K562 (cell line): Measurements from ENCODE around the gene BPTF. TPM values are rescaled to one million over a fixed set of nuclear protein-coding genes. Genes with fewer than 3 reads are reported as not detected.
A peak's percentile ranks its signal among the peaks of the same experiment; 100 is the strongest.

Source experiments
- ATAC-seq: fragments of 200-7000 bp; cut with Tn5 transposase; 3 replicates; pipeline ENCODE4 v1.9.1; 2020; ENCODE audit warnings: moderate library complexity
- BruUV-seq: library from RNA; stranded (reverse); fragments of 400-500 nt; replicated peaks from 2 replicates; lab custom pipeline; 2021; lab: Mats Ljungman, UMichigan
- CTCF ChIA-PET: fragments of 300-600 bp; formaldehyde crosslinking; extraction: SDS; loops from one replicate; lab custom pipeline; 2021; ENCODE audit warnings: low intra/inter-chr PET ratio; lab: Yijun Ruan, JAX
- POLR2A ChIA-PET: fragments of 300-600, 350-650 bp; sonication (Branson Sonifier 250); formaldehyde crosslinking; extraction: SDS; loops from one replicate; lab custom pipeline; 2021; ENCODE audit warnings: antibody characterized with exemption, inconsistent platforms; lab: Yijun Ruan, JAX
- DNase-seq, 4 experiments: peaks; one replicate each; pipeline versions ENCODE4 v3.0.0 to v3.0.0-alpha.2; 2011 to 2018; ENCODE audit warnings: low spot score in 3 of 4, mixed read lengths in 3 of 4; ENCODE audit errors: extremely low read depth in 1 of 4
- FAIRE-seq: peaks from 2 replicates; lab custom pipeline; 2011; peaks lifted over from hg19 to GRCh38; lab: Jason Lieb, UNC
- H2AFZ ChIP-seq: 2 replicates; pipeline ENCODE4 v1.6.0; 2011; ENCODE audit warnings: low read depth, low read length, control low read depth, inconsistent platforms
- H3K27ac ChIP-seq: fragments of 200-600 bp; 3 replicates; pipeline ENCODE4 v1.8.0; 2011; ENCODE audit warnings: low read depth, mild to moderate bottlenecking, control low read depth, inconsistent platforms, low read length, moderate library complexity, mixed read lengths; ENCODE audit errors: extremely low read depth
- H3K27me3 ChIP-seq, 2 experiments: fragments of 300-600 bp in 1 of 2; 2 replicates in 1 of 2; 3 replicates in 1 of 2; pipeline versions ENCODE4 v1.6.0 to v1.8.0; 2011; ENCODE audit warnings: inconsistent platforms in 2 of 2, low read length in 2 of 2, mild to moderate bottlenecking in 1 of 2, mixed read lengths in 1 of 2, moderate library complexity in 1 of 2; ENCODE audit not compliant: control insufficient read depth in 2 of 2, insufficient read depth in 2 of 2
- H3K36me3 ChIP-seq: fragments of 300-600 bp; 3 replicates; pipeline ENCODE4 v1.8.0; 2011; ENCODE audit warnings: mild to moderate bottlenecking, low read length, inconsistent platforms; ENCODE audit not compliant: control insufficient read depth, insufficient read depth
- H3K4me1 ChIP-seq, 2 experiments: fragments of 200-600 bp in 1 of 2; replicated peaks in 1 of 2; 2 replicates in 1 of 2; 3 replicates in 1 of 2; pipeline versions ENCODE4 v1.5.1 to v1.8.0; 2011; ENCODE audit warnings: inconsistent platforms in 2 of 2, low read length in 2 of 2, mild to moderate bottlenecking in 1 of 2, mixed read lengths in 1 of 2, moderate library complexity in 1 of 2; ENCODE audit not compliant: control insufficient read depth in 2 of 2, insufficient read depth in 2 of 2
- H3K4me2 ChIP-seq: 2 replicates; pipeline ENCODE4 v1.6.1; 2011; ENCODE audit warnings: low read length, control low read depth, inconsistent platforms, mixed read lengths; ENCODE audit not compliant: insufficient read depth
- H3K4me3 ChIP-seq: fragments of 200-600 bp; sonication (generic), shearing (Covaris generic); 2 replicates; pipeline ENCODE4 v1.5.1; 2016; ENCODE audit warnings: control low read depth, inconsistent platforms
- H3K79me2 ChIP-seq: fragments of 200-600 bp; 3 replicates; pipeline ENCODE4 v1.8.0; 2011; ENCODE audit warnings: low read length, inconsistent platforms; ENCODE audit not compliant: control insufficient read depth, insufficient read depth
- H3K9ac ChIP-seq, 2 experiments: 2 replicates each; pipeline versions ENCODE4 v1.6.0 to v1.6.1; 2011; ENCODE audit warnings: low read depth in 2 of 2, low read length in 2 of 2, control low read depth in 1 of 2, inconsistent platforms in 1 of 2, mild to moderate bottlenecking in 1 of 2, mixed read lengths in 1 of 2; ENCODE audit not compliant: insufficient read depth in 1 of 2
- H3K9me1 ChIP-seq: one replicate; pipeline ENCODE4 v1.6.0; 2011; ENCODE audit warnings: inconsistent platforms, mild to moderate bottlenecking, low read length, moderate library complexity; ENCODE audit not compliant: control insufficient read depth, insufficient read depth
- H3K9me3 ChIP-seq: replicated peaks from 2 replicates; pipeline ENCODE4 v1.5.1; 2011; ENCODE audit warnings: low read depth, low read length, inconsistent platforms; ENCODE audit not compliant: control insufficient read depth, insufficient read depth
- H4K20me1 ChIP-seq: replicated peaks from 2 replicates; pipeline ENCODE4 v1.6.1; 2011; ENCODE audit warnings: low read length, inconsistent platforms, mixed read lengths; ENCODE audit not compliant: control insufficient read depth, insufficient read depth
- NBN ChIP-seq: fragments of 450-650 bp; IDR thresholded peaks from 2 replicates; pipeline ENCODE4 v1.6.1; 2016; ENCODE audit warnings: low read depth, mild to moderate bottlenecking
- PML ChIP-seq: IDR thresholded peaks from 2 replicates; pipeline ENCODE4 v1.6.1; 2012; ENCODE audit warnings: low read length, inconsistent platforms
- POU5F1 ChIP-seq: fragments of 150-350 bp; IDR thresholded peaks from 2 replicates; pipeline ENCODE4 v1.6.1; 2014; ENCODE audit warnings: borderline replicate concordance, low read length, low read depth, mild to moderate bottlenecking; ENCODE audit not compliant: partially characterized antibody
- RBBP5 ChIP-seq: fragments of 200-600 bp; sonication (generic); IDR thresholded peaks from 2 replicates; pipeline ENCODE4 v1.6.1; 2012; ENCODE audit warnings: borderline replicate concordance, mild to moderate bottlenecking, low read length, control low read depth, inconsistent platforms; ENCODE audit not compliant: insufficient read depth, poor library complexity, severe bottlenecking
- SMAD2 ChIP-seq: fragments of 150-350 bp; IDR thresholded peaks from 2 replicates; pipeline ENCODE4 v1.6.1; 2014; ENCODE audit warnings: low read depth, mild to moderate bottlenecking, low read length
- TGIF2 ChIP-seq: sonication (generic); formaldehyde crosslinking; IDR thresholded peaks from 2 replicates; pipeline ENCODE4 v1.8.1; 2022; ENCODE audit warnings: mild to moderate bottlenecking, missing genetic modification reagents, moderate library complexity
- ZBTB8A ChIP-seq: fragments of 450-650 bp; IDR thresholded peaks from 2 replicates; pipeline ENCODE4 v1.6.1; 2018; ENCODE audit warnings: mild to moderate bottlenecking, moderate library complexity; ENCODE audit not compliant: partially characterized antibody
- ZNF239 ChIP-seq: fragments of 250-450 bp; sonication (Bioruptor Pico); IDR thresholded peaks from 2 replicates; pipeline ENCODE4 v1.4.0; 2020; ENCODE audit warnings: mild to moderate bottlenecking
- ZNF444 ChIP-seq: fragments of 250-450 bp; sonication (Bioruptor Pico); IDR thresholded peaks from 2 replicates; pipeline ENCODE4 v1.4.0; 2020; ENCODE audit warnings: mild to moderate bottlenecking, moderate library complexity
- ZNF586 ChIP-seq: fragments of 450-650 bp; formaldehyde crosslinking; conservative IDR thresholded peaks from 2 replicates; pipeline ENCODE4 v1.4.0; 2020; ENCODE audit warnings: mild to moderate bottlenecking, moderate library complexity
- ZNF785 ChIP-seq: fragments of 250-450 bp; sonication (Bioruptor Pico); IDR thresholded peaks from 2 replicates; pipeline ENCODE4 v1.4.0; 2020; ENCODE audit warnings: mild to moderate bottlenecking
- WGBS: fragments of 100-300 bp; shearing (Covaris generic); methylation state at CpG from one replicate; pipeline ENCODE4 v1.1.6; 2016; ENCODE audit warnings: low coverage, mixed read lengths; ENCODE audit not compliant: insufficient coverage; ENCODE audit errors: missing lambda C conversion rate; 5-methylcytosine and 5-hydroxymethylcytosine counted together
- in situ Hi-C: fragments of 300-500 bp; cut with MboI; formaldehyde crosslinking; loops from 4 replicates; pipeline ENCODE4 v1.15.0; 2018; ENCODE audit warnings: inconsistent platforms, mixed read lengths
- intact Hi-C: fragments of 100-400 bp; cut with micrococcal nuclease; formaldehyde crosslinking; loops from 2 replicates; pipeline ENCODE4 v1.14.2; 2022
- polyA plus RNA-seq, 8 experiments: library from polyadenylated mRNA; depleted of rRNA in 4 of 8; stranded (reverse) in 5 of 8; unstranded in 3 of 8; fragments of >200 nt; fragmentation: Nextera tagmentation in 2 of 8; fragmentation: Illumina TruSeq in 1 of 8; extraction: Ambion mirVana in 2 of 8; extraction: Trizol in 1 of 8; gene quantifications; 2 replicates each; pipeline versions ENCODE4 v1.2.1 to v1.2.3, GENCODE V29; 2011 to 2014; ENCODE audit warnings: inconsistent platforms in 1 of 8, missing spikeins in 1 of 8
- total RNA-seq, 7 experiments: library from RNA; depleted of rRNA in 6 of 7; stranded (reverse); fragments of >200 nt in 6 of 7; fragmentation: Illumina TruSeq in 2 of 7; extraction: Trizol in 2 of 7; gene quantifications; 2 replicates each; pipeline versions ENCODE4 v1.2.1 to v1.2.3, GENCODE V29; 2011 to 2021; ENCODE audit warnings: low replicate concordance in 1 of 7
- TF ChIP-seq, protein P1 (sequence below): fragments of 250-450 bp; sonication (Bioruptor Pico); IDR thresholded peaks from 2 replicates; pipeline ENCODE4 v1.5.0; 2021; ENCODE audit warnings: mild to moderate bottlenecking, moderate library complexity
- TF ChIP-seq, protein P2 (sequence below): conservative IDR thresholded peaks from 2 replicates; pipeline ENCODE4 v1.6.1; 2011; ENCODE audit warnings: low read depth, mild to moderate bottlenecking, low read length; ENCODE audit not compliant: control insufficient read depth

The BPTF gene
- total and polyA plus RNA-seq, 9 of the 15 experiments (the other 6 are each of a cell fraction or from before 2014, with no cell fraction given) = 12.5 to 52.1 (median 26.9) TPM

- no peak overlapping the region for H3K4me3 ChIP-seq
- H3K4me2 ChIP-seq = no peak overlapping the region
- no peaks in the 10 kb centered on the region for H3K27me3 ChIP-seq
- POLR2A ChIA-PET = no interaction called here
- BruUV-seq = no TSS peak
- H3K36me3 ChIP-seq = peaks cover 59% of the 10 kb centered on the region
- DNase-seq (no peak), FAIRE-seq (no peak), ATAC-seq (peak; percentile 53)
- no peak for TF ChIP-seq NBN
- no peak for TF ChIP-seq TGIF2 (CRISPR knock-in tag)
- no peaks in the 10 kb centered on the region for H3K9me1 ChIP-seq
- intact Hi-C loops = no loop called here
- CTCF ChIA-PET = no interaction called here
- H2AFZ ChIP-seq = no peak overlapping the region
- H4K20me1 ChIP-seq = no peaks in the 10 kb centered on the region
- no peak overlapping the region for H3K9ac ChIP-seq
- H3K27ac ChIP-seq = no peak overlapping the region
- in situ Hi-C loops = no loop called here
- WGBS = 79% methylated on average over 6 of the region's 7 CpGs
- no peaks in the 10 kb centered on the region for H3K79me2 ChIP-seq
- no peaks in the 10 kb centered on the region for H3K4me1 ChIP-seq
- H3K9me3 ChIP-seq = no peaks in the 10 kb centered on the region
Observed at GRCh38 chr17:67912656-67913055, 87.4 kb downstream of the BPTF start.

DNA sequence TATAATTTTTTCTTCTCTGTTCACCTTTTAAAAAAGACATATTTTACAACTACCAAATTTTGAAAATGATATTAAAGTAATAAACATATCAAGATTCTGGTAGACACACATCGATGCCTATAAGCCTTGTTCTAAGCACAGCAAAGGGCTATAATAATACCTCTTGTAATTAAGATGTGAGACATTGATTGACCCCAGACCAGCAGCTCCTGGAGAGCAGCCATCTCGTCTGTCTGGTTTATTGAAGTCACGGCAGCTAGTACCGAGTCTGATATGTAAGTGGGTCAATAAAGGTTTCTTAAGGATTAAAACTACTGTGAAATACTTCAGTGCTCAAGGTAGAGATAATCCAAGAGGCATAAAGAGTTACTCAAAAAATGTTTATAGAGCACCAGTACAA, 94.9 kb downstream of the BPTF start:
- H2AFZ ChIP-seq = no peak overlapping the region
- no peaks in the 10 kb centered on the region for H3K4me1 ChIP-seq
- peaks cover 53% of the 10 kb centered on the region; the same call in 2 of the 3 replicates for H3K36me3 ChIP-seq
- H3K9ac ChIP-seq = no peak overlapping the region
- FAIRE-seq (peak; percentile 23), DNase-seq (no peak), ATAC-seq (no peak)
- H4K20me1 ChIP-seq = no peaks in the 10 kb centered on the region
- intact Hi-C loops (no loop called here), in situ Hi-C loops (no loop called here)
- no peak overlapping the region for H3K4me2 ChIP-seq
- H3K27ac ChIP-seq = no peak overlapping the region
- 94% methylated on average over 4 of the region's 4 CpGs for WGBS
- no peaks in the 10 kb centered on the region for H3K9me3 ChIP-seq
- H3K79me2 ChIP-seq = no peaks in the 10 kb centered on the region
- ChIA-PET CTCF (no interaction called here), POLR2A (no interaction called here)
- no TSS peak for BruUV-seq
- no peaks in the 10 kb centered on the region for H3K27me3 ChIP-seq
- no peak overlapping the region for H3K4me3 ChIP-seq
- H3K9me1 ChIP-seq = no peaks in the 10 kb centered on the region
- TF ChIP-seq ZNF239 (CRISPR knock-in tag) = no peak
- TF ChIP-seq RBBP5 = no peak
- no peak for TF ChIP-seq POU5F1
- TF ChIP-seq ZNF444 = no peak
- no peak for TF ChIP-seq SMAD2
- no peak for TF ChIP-seq ZBTB8A
- TF ChIP-seq, protein P1, sequence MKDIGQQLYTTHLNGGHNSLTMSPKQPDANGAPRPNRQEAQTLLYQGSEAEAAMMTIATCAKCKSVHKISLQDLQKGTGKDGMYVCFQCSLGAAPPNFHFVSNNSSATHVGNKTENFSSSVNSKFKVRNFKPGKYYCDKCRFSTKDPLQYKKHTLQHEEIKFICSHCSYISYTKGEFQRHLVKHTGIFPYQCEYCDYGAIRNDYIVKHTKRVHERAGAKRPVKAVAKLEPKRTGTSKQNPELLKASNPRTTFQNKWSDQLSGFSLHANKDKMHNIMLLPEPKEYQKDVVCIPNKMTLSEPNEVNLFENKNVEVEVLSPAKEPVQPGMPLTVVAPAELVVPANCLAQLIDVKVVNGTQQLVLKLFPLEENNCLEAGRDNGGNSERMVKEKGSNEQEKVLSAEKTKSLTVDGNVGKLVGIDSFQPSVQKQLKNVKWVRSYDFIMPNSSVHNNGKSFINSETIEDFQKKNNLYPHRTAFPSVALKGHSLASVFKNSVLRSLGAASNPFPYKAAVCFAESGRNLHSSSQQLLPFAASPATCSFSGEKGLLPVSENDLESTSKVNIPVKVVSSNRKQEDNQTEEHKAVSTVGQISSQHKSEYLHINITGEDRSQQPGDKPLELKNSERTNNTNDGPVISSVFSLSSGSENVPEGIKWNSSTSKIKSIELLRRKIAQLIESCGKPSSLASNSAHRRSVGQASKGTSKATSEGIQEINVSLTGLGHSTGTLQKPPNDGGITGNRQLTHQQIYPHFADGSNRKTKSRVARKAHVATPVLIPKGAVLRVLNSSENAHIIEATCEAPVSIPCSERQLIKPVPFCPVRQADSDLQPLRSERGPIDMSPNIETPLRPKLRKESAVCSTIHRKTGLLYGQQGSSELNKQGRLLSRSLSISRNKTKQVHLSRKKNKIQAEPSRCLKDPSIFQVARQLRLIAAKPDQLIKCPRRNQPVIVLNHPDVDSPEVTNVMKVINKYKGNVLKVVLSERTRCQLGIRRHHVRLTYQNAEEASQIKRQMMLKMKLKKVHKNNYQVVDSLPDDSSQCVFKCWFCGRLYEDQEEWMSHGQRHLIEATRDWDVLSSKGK (CRISPR knock-in tag) = no peak
- TF ChIP-seq ZNF785 (CRISPR knock-in tag) = no peak
- TF ChIP-seq, protein P2, sequence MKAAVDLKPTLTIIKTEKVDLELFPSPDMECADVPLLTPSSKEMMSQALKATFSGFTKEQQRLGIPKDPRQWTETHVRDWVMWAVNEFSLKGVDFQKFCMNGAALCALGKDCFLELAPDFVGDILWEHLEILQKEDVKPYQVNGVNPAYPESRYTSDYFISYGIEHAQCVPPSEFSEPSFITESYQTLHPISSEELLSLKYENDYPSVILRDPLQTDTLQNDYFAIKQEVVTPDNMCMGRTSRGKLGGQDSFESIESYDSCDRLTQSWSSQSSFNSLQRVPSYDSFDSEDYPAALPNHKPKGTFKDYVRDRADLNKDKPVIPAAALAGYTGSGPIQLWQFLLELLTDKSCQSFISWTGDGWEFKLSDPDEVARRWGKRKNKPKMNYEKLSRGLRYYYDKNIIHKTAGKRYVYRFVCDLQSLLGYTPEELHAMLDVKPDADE = no peak
- no peak for TF ChIP-seq ZNF586 (CRISPR knock-in tag)
- no peak for TF ChIP-seq PML
